HCT116 (cell line): ENCODE results near the gene C20orf96.

Experiments
- CTCF ChIP-seq, 3 experiments: fragments of 200-600 bp in 1 of 3; sonication (generic) in 1 of 3; IDR thresholded peaks in 2 of 3; conservative IDR thresholded peaks in 1 of 3; 2 replicates each; pipeline ENCODE4 v1.5.1; 2012 to 2017; ENCODE audit warnings: low read depth in 2 of 3, low read length in 2 of 3, antibody characterized with exemption in 1 of 3, borderline replicate concordance in 1 of 3, control low read depth in 1 of 3, mild to moderate bottlenecking in 1 of 3, mixed read lengths in 1 of 3, mixed run types in 1 of 3, moderate library complexity in 1 of 3; ENCODE audit not compliant: insufficient read depth in 1 of 3
- ELF1 ChIP-seq: IDR thresholded peaks from 2 replicates; pipeline ENCODE4 v1.6.1; 2012; ENCODE audit warnings: low read depth, borderline replicate concordance
- EZH2 ChIP-seq: fragments of 200-600 bp; sonication (generic); IDR thresholded peaks from 2 replicates; pipeline ENCODE4 v1.6.1; 2017; ENCODE audit warnings: antibody characterized with exemption, mixed run types
- EZH2phosphoT487 ChIP-seq: fragments of 200-600 bp; IDR thresholded peaks from 2 replicates; pipeline ENCODE4 v1.6.1; 2018; ENCODE audit warnings: antibody characterized with exemption, borderline replicate concordance
- FOSL1 ChIP-seq: IDR thresholded peaks from 2 replicates; pipeline ENCODE4 v1.6.1; 2012; ENCODE audit warnings: low read depth
- MAX ChIP-seq: IDR thresholded peaks from 2 replicates; pipeline ENCODE4 v1.6.1; 2012
- POLR2A ChIP-seq: IDR thresholded peaks from 2 replicates; pipeline ENCODE4 v1.7.0; 2011; ENCODE audit warnings: borderline replicate concordance; ENCODE audit not compliant: insufficient read depth, insufficient read length; ENCODE audit errors: extremely low read depth
- POLR2AphosphoS5 ChIP-seq: IDR thresholded peaks from 2 replicates; pipeline ENCODE4 v1.6.1; 2011; ENCODE audit warnings: mild to moderate bottlenecking, low read depth, low read length, moderate library complexity
- RAD21 ChIP-seq: IDR thresholded peaks from 2 replicates; pipeline ENCODE4 v1.6.1; 2012; ENCODE audit warnings: low read depth, mild to moderate bottlenecking
- REST ChIP-seq: IDR thresholded peaks from 2 replicates; pipeline ENCODE4 v1.6.1; 2012; ENCODE audit warnings: low read depth
- SIN3A ChIP-seq: IDR thresholded peaks from 2 replicates; pipeline ENCODE4 v1.6.1; 2012; ENCODE audit warnings: low read depth
- SRF ChIP-seq: IDR thresholded peaks from 2 replicates; pipeline ENCODE4 v1.6.1; 2012; ENCODE audit warnings: low read depth
- TCF7L2 ChIP-seq: IDR thresholded peaks from 2 replicates; pipeline ENCODE4 v1.7.0; 2011; ENCODE audit warnings: borderline replicate concordance, inconsistent platforms; ENCODE audit not compliant: insufficient read depth, insufficient read length; ENCODE audit errors: extremely low read depth
- YY1 ChIP-seq: IDR thresholded peaks from 2 replicates; pipeline ENCODE4 v1.6.1; 2011; ENCODE audit warnings: low read length, low read depth, moderate library complexity, mild to moderate bottlenecking; ENCODE audit not compliant: insufficient replicate concordance; ENCODE audit errors: extremely low read depth

- TF ChIP-seq POLR2A = peak; percentile 81
- peak in 1 of 3 experiments; percentile 40; a peak in 1 of 6 replicates for TF ChIP-seq CTCF (IDR thresholded peaks at IDR 0.05 in 2 of 3, conservative IDR thresholded peaks at IDR 0.05 in 1 of 3; ENCODE audit: borderline replicate concordance in 1 of 3, insufficient read depth in 1 of 3, low read depth in 2 of 3, low read length in 2 of 3)
- TF ChIP-seq POLR2AphosphoS5 = peak; percentile 47; the same call in 1 of the 2 replicates
- TF ChIP-seq YY1 = peak; percentile 13
- no peak for TF ChIP-seq EZH2phosphoT487
- TF ChIP-seq SRF = no peak
- TF ChIP-seq EZH2 = no peak
- no peak for TF ChIP-seq SIN3A
- TF ChIP-seq MAX = no peak
- no peak for TF ChIP-seq REST
- TF ChIP-seq FOSL1 = no peak
- no peak for TF ChIP-seq TCF7L2
- no peak for TF ChIP-seq RAD21
- TF ChIP-seq ELF1 = no peak
These were observed 33.9 kb upstream of the C20orf96 start for GRCh38 chr20:324177-325044.
